IMR-90 (cell line): ENCODE measurements around the gene ABHD17C. TPM values are rescaled to one million over a fixed set of nuclear protein-coding genes. Genes with fewer than 3 reads are reported as not detected.

Source experiments
- ATAC-seq: fragments of 200-7000 bp; cut with Tn5 transposase; 2 replicates; pipeline ENCODE4 v1.9.1; 2020; ENCODE audit warnings: low read depth, mild to moderate bottlenecking, moderate library complexity
- BruUV-seq: library from RNA; stranded (reverse); fragments of 400-500 nt; replicated peaks from 2 replicates; lab custom pipeline; 2021; lab: Mats Ljungman, UMichigan
- CTCF ChIA-PET: fragments of 300-600 bp; formaldehyde crosslinking; extraction: SDS; loops from one replicate; lab custom pipeline; 2021; ENCODE audit warnings: antibody characterized with exemption; lab: Yijun Ruan, JAX
- POLR2A ChIA-PET: fragments of 300-600 bp; sonication (Branson Sonifier 250); formaldehyde crosslinking; loops from one replicate; lab custom pipeline; 2022; ENCODE audit warnings: antibody characterized with exemption; ENCODE audit not compliant: unreplicated experiment; lab: Charles Lee
- DNase-seq: peaks from one replicate; pipeline ENCODE4 v3.0.0; 2013
- H2AFZ ChIP-seq: replicated peaks from 2 replicates; pipeline ENCODE3; 2013; ENCODE audit warnings: low read length, mild to moderate bottlenecking; ENCODE audit not compliant: poor library complexity
- H2AK5ac ChIP-seq: 2 replicates; pipeline ENCODE4 v1.6.1; 2013; ENCODE audit warnings: low read depth, low read length, inconsistent platforms
- H2AK9ac ChIP-seq: replicated peaks from 2 replicates; pipeline ENCODE3; 2013; ENCODE audit warnings: mild to moderate bottlenecking, low read depth, low read length, moderate library complexity; ENCODE audit not compliant: poor library complexity
- H2BK120ac ChIP-seq: 2 replicates; pipeline ENCODE4 v1.6.1; 2013; ENCODE audit warnings: low read depth, low read length, inconsistent platforms
- H2BK15ac ChIP-seq: 3 replicates; pipeline ENCODE4 v1.6.1; 2013; ENCODE audit warnings: low read depth, low read length, inconsistent platforms
- H2BK20ac ChIP-seq: 2 replicates; pipeline ENCODE4 v1.6.1; 2013; ENCODE audit warnings: low read depth, mild to moderate bottlenecking, inconsistent platforms, low read length, moderate library complexity
- H2BK5ac ChIP-seq: 2 replicates; pipeline ENCODE4 v1.6.1; 2013; ENCODE audit warnings: mild to moderate bottlenecking, low read depth, low read length, inconsistent platforms; ENCODE audit not compliant: poor library complexity, severe bottlenecking
- H3K14ac ChIP-seq: replicated peaks from 2 replicates; pipeline ENCODE4 v1.6.1; 2013; ENCODE audit warnings: low read depth, low read length, inconsistent platforms
- H3K18ac ChIP-seq: 2 replicates; pipeline ENCODE4 v1.6.1; 2013; ENCODE audit warnings: low read depth, low read length, control low read depth
- H3K23ac ChIP-seq: 2 replicates; pipeline ENCODE4 v1.6.1; 2013; ENCODE audit warnings: low read depth, low read length, inconsistent platforms
- H3K27ac ChIP-seq: 2 replicates; pipeline ENCODE4 v1.5.1; 2013; ENCODE audit warnings: mild to moderate bottlenecking, control low read depth, low read length; ENCODE audit not compliant: insufficient read depth
- H3K27me3 ChIP-seq: 2 replicates; pipeline ENCODE4 v1.6.1; 2013; ENCODE audit warnings: low read length; ENCODE audit not compliant: control insufficient read depth, insufficient read depth
- H3K36me3 ChIP-seq: 2 replicates; pipeline ENCODE4 v1.6.1; 2013; ENCODE audit warnings: low read length, mixed read lengths; ENCODE audit not compliant: control insufficient read depth, insufficient read depth
- H3K4ac ChIP-seq: 2 replicates; pipeline ENCODE4 v1.6.1; 2013; ENCODE audit warnings: low read depth, low read length, inconsistent platforms
- H3K4me1 ChIP-seq: 2 replicates; pipeline ENCODE4 v1.6.1; 2013; ENCODE audit warnings: low read length, mixed read lengths; ENCODE audit not compliant: control insufficient read depth, insufficient read depth
- H3K4me2 ChIP-seq: 2 replicates; pipeline ENCODE4 v1.6.1; 2013; ENCODE audit warnings: low read depth, mild to moderate bottlenecking, control low read depth, low read length, moderate library complexity
- H3K4me3 ChIP-seq: 2 replicates; pipeline ENCODE4 v1.5.1; 2013; ENCODE audit warnings: low read depth, mild to moderate bottlenecking, control low read depth, low read length, moderate library complexity; ENCODE audit not compliant: insufficient read depth
- H3K56ac ChIP-seq: 2 replicates; pipeline ENCODE4 v1.6.1; 2013; ENCODE audit warnings: low read length, inconsistent platforms; ENCODE audit not compliant: insufficient read depth; ENCODE audit errors: extremely low read depth
- H3K79me1 ChIP-seq, 2 experiments: 2 replicates each; pipeline ENCODE4 v1.6.1; 2013; ENCODE audit warnings: low read length in 2 of 2, inconsistent platforms in 1 of 2, low read depth in 1 of 2
- H3K9ac ChIP-seq: 2 replicates; pipeline ENCODE4 v1.6.1; 2013; ENCODE audit warnings: low read depth, low read length, control low read depth
- H3K9me1 ChIP-seq: 2 replicates; pipeline ENCODE4 v1.6.1; 2013; ENCODE audit warnings: low read length, inconsistent platforms; ENCODE audit not compliant: insufficient read depth
- H3K9me3 ChIP-seq: 2 replicates; pipeline ENCODE4 v1.6.1; 2013; ENCODE audit warnings: low read length; ENCODE audit not compliant: control insufficient read depth, insufficient read depth
- H4K20me1 ChIP-seq: 2 replicates; pipeline ENCODE4 v1.6.1; 2013; ENCODE audit warnings: low read length, inconsistent platforms; ENCODE audit not compliant: insufficient read depth
- H4K5ac ChIP-seq: 2 replicates; pipeline ENCODE4 v1.6.1; 2013; ENCODE audit warnings: mild to moderate bottlenecking, low read depth, low read length, control low read depth
- H4K8ac ChIP-seq, 2 experiments: 2 replicates each; pipeline ENCODE4 v1.6.1; 2013; ENCODE audit warnings: low read depth in 2 of 2, low read length in 2 of 2, control low read depth in 1 of 2, inconsistent platforms in 1 of 2
- H4K91ac ChIP-seq: 2 replicates; pipeline ENCODE4 v1.6.1; 2013; ENCODE audit warnings: low read depth, low read length, inconsistent platforms; ENCODE audit not compliant: insufficient read depth
- CTCF ChIP-seq: conservative IDR thresholded peaks from 2 replicates; pipeline ENCODE4 v1.5.1; 2012; ENCODE audit warnings: mild to moderate bottlenecking, low read depth, low read length, improper control_type of control experiment
- FOS ChIP-seq: fragments of 150-350 bp; IDR thresholded peaks from 2 replicates; pipeline ENCODE4 v1.6.1; 2016; ENCODE audit warnings: low read depth, low read length
- MAFK ChIP-seq: IDR thresholded peaks from 2 replicates; pipeline ENCODE4 v1.6.1; 2012; ENCODE audit warnings: low read depth, low read length, improper control_type of control experiment
- WGBS, 2 experiments: methylation state at CpG; one replicate each; pipeline versions ENCODE4 v1.1.5 to v1.1.7; 2013; ENCODE audit warnings: missing lambda C conversion rate in 2 of 2; ENCODE audit not compliant: insufficient read length in 1 of 2; ENCODE audit errors: extremely low coverage in 2 of 2; 5-methylcytosine and 5-hydroxymethylcytosine counted together
- dilution Hi-C: fragments of 300-500 bp; cut with HindIII; formaldehyde crosslinking; loops from one replicate; pipeline ENCODE4 v1.14.3; 2018; ENCODE audit warnings: low sequenced_read_pairs; ENCODE audit not compliant: unreplicated experiment
- in situ Hi-C: fragments of 300-500 bp; cut with MboI; formaldehyde crosslinking; loops from 3 replicates; pipeline ENCODE4 v1.14.3; 2019; ENCODE audit warnings: low sequenced_read_pairs, inconsistent platforms, mixed read lengths
- intact Hi-C: fragments of 100-400 bp; cut with micrococcal nuclease; formaldehyde crosslinking; loops from 2 replicates; pipeline ENCODE4 v1.10.0; 2022
- polyA plus RNA-seq, 3 experiments: library from polyadenylated mRNA; depleted of rRNA; stranded (reverse); fragments of >200 nt; gene quantifications; 2 replicates each; pipeline ENCODE4 v1.2.3, GENCODE V29; 2012; ENCODE audit warnings: low replicate concordance in 1 of 3
- total RNA-seq: library from RNA; depleted of rRNA; stranded (reverse); fragments of >200 nt; gene quantifications from 2 replicates; pipeline ENCODE4 v1.2.3, GENCODE V29; 2012

Gene ABHD17C
- total and polyA plus RNA-seq, 2 of the 4 experiments (the other 2 are of a cell fraction) = 5.4 to 10.3 TPM

- dilution Hi-C loops (no loop called here), intact Hi-C loops (no loop called here), in situ Hi-C loops (no loop called here)
- no TSS peak for BruUV-seq
- no peaks in the 10 kb centered on the region for H3K27me3 ChIP-seq
- H2BK120ac ChIP-seq = peak overlapping the region; percentile 87
- no peak overlapping the region for H3K9ac ChIP-seq
- peak overlapping the region in 1 of 2 experiments; percentile 60; a peak in 1 of 4 replicates for H4K8ac ChIP-seq
- no peak overlapping the region for H3K56ac ChIP-seq
- DNase-seq (no peak), ATAC-seq (no peak)
- H4K5ac ChIP-seq = peak overlapping the region; percentile 30; the same call in 1 of the 2 replicates
- H3K79me1 ChIP-seq = peaks cover 9 to 34% of the 10 kb centered on the region in 2 experiments; a peak in 3 of 4 replicates
- H3K9me3 ChIP-seq = no peaks in the 10 kb centered on the region
- peak overlapping the region; percentile 83; the same call in 1 of the 2 replicates for H3K23ac ChIP-seq
- no peak overlapping the region for H3K4me2 ChIP-seq
- H2BK20ac ChIP-seq = peak overlapping the region; percentile 69
- H2AK9ac ChIP-seq = no peak overlapping the region
- H2AK5ac ChIP-seq = peak overlapping the region; percentile 89
- H3K4me1 ChIP-seq = peaks cover 18% of the 10 kb centered on the region
- peak overlapping the region; percentile 76; the same call in 1 of the 2 replicates for H3K4ac ChIP-seq
- no peak for TF ChIP-seq CTCF
- no peak for TF ChIP-seq FOS
- no peak for TF ChIP-seq MAFK
- H3K9me1 ChIP-seq = peaks cover 11% of the 10 kb centered on the region
- H3K18ac ChIP-seq = peak overlapping the region; percentile 27
- H2AFZ ChIP-seq = no peak overlapping the region
- H2BK5ac ChIP-seq = peak overlapping the region; percentile 85
- CTCF ChIA-PET = interaction anchor here (0.5 to 0.9 kb wide), 3 partner anchors 10 to 1443 kb away, joined by 3 read pairs; partner anchors contain the start of gene CEMIP
- H4K91ac ChIP-seq = peak overlapping the region; percentile 68; the same call in 1 of the 2 replicates
- H3K27ac ChIP-seq = peak overlapping the region; percentile 70
- H2BK15ac ChIP-seq = peak overlapping the region; percentile 80; the same call in 2 of the 3 replicates
- peak overlapping the region; percentile 89 for H3K14ac ChIP-seq
- H3K36me3 ChIP-seq = peaks cover 63% of the 10 kb centered on the region
- H4K20me1 ChIP-seq = peaks cover 62% of the 10 kb centered on the region
- H3K4me3 ChIP-seq = no peak overlapping the region
- WGBS, 2 experiments = no CpG with 5 or more reads among the region's 4 CpGs
- POLR2A ChIA-PET = no interaction called here
Observed at GRCh38 chr15:80789796-80790195, 94.7 kb downstream of the ABHD17C start.
